ACC112 (cell line): ENCODE measurements around the gene STIM2.
"Not testable (repeated sequence)": the region's sequence is repeated elsewhere in the genome, so short reads cannot be mapped to it uniquely, and the experiment has no call there.

Source experiments
- H2AFZ ChIP-seq: fragments of 200-600 bp; sonication (generic); one replicate; pipeline ENCODE4 v1.6.0; 2017; ENCODE audit warnings: antibody characterized with exemption, low read length; ENCODE audit not compliant: unreplicated experiment
- H3K27ac ChIP-seq: fragments of 200-600 bp; sonication (generic); 2 replicates; pipeline ENCODE4 v1.5.1; 2014; ENCODE audit warnings: low read depth, mild to moderate bottlenecking, antibody characterized with exemption, low read length, moderate library complexity
- H3K27me3 ChIP-seq: fragments of 200-600 bp; sonication (generic); 2 replicates; pipeline ENCODE4 v1.6.1; 2014; ENCODE audit warnings: mild to moderate bottlenecking, antibody characterized with exemption, low read length, moderate library complexity, mixed read lengths; ENCODE audit not compliant: insufficient read depth
- H3K36me3 ChIP-seq: fragments of 200-600 bp; sonication (generic); 2 replicates; pipeline ENCODE4 v1.6.1; 2016; ENCODE audit warnings: mild to moderate bottlenecking, antibody characterized with exemption, low read length, moderate library complexity, mixed read lengths; ENCODE audit not compliant: insufficient read depth
- H3K4me1 ChIP-seq: fragments of 200-600 bp; sonication (generic); one replicate; pipeline ENCODE4 v1.6.1; 2016; ENCODE audit warnings: low read length, mixed read lengths; ENCODE audit not compliant: insufficient read depth, unreplicated experiment, control insufficient read depth
- H3K4me3 ChIP-seq: fragments of 200-600 bp; sonication (generic); 2 replicates; pipeline ENCODE4 v1.5.1; 2014; ENCODE audit warnings: mild to moderate bottlenecking, low read depth, low read length
- H3K79me2 ChIP-seq: fragments of 200-600 bp; sonication (generic); one replicate; pipeline ENCODE4 v1.6.0; 2016; ENCODE audit warnings: low read length; ENCODE audit not compliant: control insufficient read depth, unreplicated experiment, insufficient read depth

Gene STIM2

DNA sequence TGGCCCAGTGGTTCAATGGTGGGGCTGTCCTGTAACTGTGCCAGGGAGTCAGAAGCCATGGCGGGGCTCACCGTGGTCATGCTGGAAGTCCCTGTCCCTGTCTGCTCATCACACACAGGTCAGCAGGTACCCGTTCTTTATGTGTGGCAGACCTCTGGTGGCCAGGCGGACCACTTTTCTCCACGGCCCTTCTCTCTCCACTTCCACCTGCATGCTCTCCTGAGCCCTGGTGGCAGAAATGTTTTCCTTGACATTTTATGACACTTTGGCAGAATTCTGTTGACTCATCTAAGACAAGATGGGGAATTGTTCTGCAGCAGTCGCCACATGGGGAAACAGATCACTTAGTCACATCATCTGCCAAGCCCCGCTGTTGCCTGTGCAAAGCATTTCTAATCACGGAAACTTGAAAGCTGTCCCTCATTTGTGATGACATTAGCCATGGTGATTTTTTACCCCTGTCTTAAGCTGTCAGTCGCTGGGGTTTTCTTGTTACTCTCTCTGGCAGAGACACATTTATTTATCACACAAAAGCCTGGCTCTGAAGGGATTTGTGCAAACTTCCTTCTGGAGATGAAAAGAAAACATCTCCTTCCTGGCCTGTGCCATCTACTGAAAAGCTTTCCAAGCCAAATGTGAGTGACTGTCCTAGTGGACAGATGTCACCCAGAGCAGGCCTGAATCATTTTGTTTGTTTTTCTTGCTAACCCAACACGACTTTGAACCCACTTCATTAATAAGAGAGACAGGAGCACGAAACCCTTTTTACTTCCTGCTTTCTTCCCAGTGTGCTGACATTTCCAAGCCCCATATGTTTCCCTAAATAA, 38.8 kb upstream of the STIM2 start:
- no peaks in the 10 kb centered on the region for H3K27me3 ChIP-seq
- no peak overlapping the region for H2AFZ ChIP-seq
- no peaks in the 10 kb centered on the region for H3K4me1 ChIP-seq
- H3K27ac ChIP-seq = no peak overlapping the region
- H3K4me3 ChIP-seq = no peak overlapping the region
- H3K79me2 ChIP-seq = no peaks in the 10 kb centered on the region
- H3K36me3 ChIP-seq = no peaks in the 10 kb centered on the region

DNA sequence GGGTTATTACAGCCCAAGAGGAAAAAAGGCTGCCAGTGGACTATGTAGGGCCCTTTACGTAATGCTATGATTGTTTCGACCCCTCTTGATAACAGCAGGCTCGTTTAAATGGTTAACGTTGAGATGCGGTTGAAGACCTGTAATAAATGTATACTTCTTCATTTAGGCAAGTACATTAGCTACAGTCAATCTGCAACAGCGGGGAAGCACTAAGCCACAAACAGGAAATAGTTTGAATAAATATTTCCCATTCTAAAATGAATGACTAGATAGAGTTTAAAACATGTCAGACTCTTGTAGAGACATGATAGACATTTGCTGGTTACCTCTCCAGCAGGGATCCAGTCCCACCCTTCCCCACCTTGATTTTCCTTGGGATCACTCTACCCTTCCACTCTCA, 38.1 kb upstream of the STIM2 start:
- Histone ChIP-seq H3K4me1 (no peaks in the 10 kb centered on the region), H3K4me3 (no peak overlapping the region), H3K36me3 (no peaks in the 10 kb centered on the region), H3K79me2 (no peaks in the 10 kb centered on the region), H2AFZ (no peak overlapping the region), H3K27ac (no peak overlapping the region), H3K27me3 (no peaks in the 10 kb centered on the region)

DNA sequence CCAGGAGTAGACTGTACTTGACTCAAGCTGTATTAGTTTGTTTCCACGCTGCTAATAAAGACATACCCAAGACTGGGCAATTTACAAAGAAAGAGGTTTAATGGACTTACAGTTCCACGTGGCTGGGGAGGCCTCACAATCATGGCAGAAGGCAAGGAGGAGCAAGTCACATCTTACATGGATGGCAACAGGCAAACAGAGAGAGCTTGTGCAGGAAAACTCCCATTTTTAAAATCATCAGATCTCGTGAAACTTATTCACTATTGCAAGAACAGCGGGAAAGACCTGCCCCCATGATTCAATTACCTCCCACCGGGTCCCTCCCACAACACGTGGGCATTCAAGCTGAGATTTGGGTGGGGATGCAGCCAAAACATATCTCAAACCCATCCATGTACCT, 37.7 kb upstream of the STIM2 start:
- H2AFZ ChIP-seq, H3K27me3 ChIP-seq, H3K4me1 ChIP-seq, H3K36me3 ChIP-seq, H3K4me3 ChIP-seq, H3K79me2 ChIP-seq, H3K27ac ChIP-seq: not testable (repeated sequence)

DNA sequence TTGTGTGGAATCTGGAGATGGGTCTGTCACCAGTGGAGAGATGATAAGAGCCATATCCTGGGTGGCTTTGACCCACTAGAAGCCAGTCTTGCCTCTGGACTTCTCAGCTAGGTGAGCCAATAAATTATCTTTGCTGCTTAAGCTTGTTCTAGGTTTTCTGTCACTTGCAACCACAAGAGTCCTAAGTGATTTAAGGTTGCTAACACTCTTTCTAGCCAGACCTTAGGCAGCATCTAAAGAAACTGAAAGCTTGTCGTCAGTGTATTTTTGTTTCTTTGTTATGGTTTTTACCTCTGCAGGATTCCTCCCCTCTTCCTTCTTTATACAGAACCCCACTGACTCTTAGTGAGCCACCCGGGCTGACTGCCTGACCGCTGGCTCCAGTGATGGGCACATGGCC, 37.1 kb upstream of the STIM2 start:
- Histone ChIP-seq H2AFZ (no peak overlapping the region), H3K27ac (no peak overlapping the region), H3K4me3 (no peak overlapping the region), H3K36me3 (no peaks in the 10 kb centered on the region), H3K79me2 (no peaks in the 10 kb centered on the region), H3K27me3 (no peaks in the 10 kb centered on the region), H3K4me1 (no peaks in the 10 kb centered on the region)

DNA sequence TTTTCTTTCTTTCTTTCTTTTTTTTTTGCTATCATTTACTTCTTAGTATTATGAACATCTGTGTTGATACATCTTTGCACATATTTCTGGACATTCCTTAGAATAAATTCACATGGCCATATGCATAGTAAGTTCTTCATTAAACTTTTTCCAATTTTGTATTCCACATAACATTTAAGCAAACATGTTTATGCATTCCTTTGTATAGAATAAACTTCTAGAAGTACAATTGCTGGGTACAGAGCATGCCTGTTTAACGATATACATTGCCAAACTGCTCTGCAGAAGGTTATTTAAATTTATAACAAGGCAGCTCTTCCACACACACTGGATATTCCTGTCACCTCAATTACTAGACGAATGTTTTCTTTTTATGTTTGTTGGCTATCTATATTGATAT, 36.0 kb upstream of the STIM2 start:
- Histone ChIP-seq H3K36me3 (no peaks in the 10 kb centered on the region), H2AFZ (no peak overlapping the region), H3K79me2 (no peaks in the 10 kb centered on the region), H3K4me1 (no peaks in the 10 kb centered on the region), H3K4me3 (no peak overlapping the region), H3K27me3 (no peaks in the 10 kb centered on the region), H3K27ac (no peak overlapping the region)

DNA sequence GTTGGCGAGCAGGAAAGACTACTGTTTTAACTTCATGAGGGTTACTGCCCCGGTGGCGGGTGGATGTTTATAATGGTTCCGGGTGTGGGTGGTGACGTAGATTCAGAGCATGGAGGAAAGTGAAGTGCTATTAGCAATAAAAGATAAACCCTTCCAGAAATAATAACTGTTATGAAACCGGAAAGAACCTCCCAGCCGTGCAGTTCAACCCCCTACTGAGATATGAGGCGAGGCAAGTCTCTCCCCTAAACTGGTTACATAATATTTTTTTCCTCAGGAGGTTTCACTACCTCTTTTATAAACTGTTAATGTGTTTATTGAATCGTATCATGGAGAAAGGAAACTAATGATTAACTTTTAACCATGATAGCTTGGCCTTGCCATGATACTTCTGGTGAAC, 33.9 kb upstream of the STIM2 start:
- H3K27me3 ChIP-seq = no peaks in the 10 kb centered on the region
- H3K27ac ChIP-seq = no peak overlapping the region
- no peak overlapping the region for H3K4me3 ChIP-seq
- H3K36me3 ChIP-seq = no peaks in the 10 kb centered on the region
- H3K4me1 ChIP-seq = no peaks in the 10 kb centered on the region
- H2AFZ ChIP-seq = no peak overlapping the region
- H3K79me2 ChIP-seq = no peaks in the 10 kb centered on the region

DNA sequence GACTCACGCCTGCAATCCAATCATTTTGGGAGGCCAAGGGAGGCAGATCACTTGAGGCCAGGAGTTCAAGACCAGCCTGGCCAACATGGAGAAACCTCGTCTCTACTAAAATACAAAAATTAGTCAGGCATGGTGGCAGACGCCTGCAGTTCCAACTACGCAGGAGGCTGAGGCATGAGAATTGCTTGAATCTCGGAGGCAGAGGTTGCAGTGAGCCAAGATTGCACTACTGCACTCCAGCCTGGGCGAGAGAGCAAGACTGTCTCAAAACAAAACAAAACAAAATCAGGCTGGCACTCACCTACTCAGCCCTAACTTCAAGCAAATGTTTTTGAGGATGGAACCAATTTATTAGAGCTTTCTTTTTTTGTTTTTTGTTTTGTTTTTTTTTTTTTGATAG, 33.3 kb upstream of the STIM2 start:
- H3K27ac ChIP-seq, H3K36me3 ChIP-seq, H3K27me3 ChIP-seq, H3K4me3 ChIP-seq, H3K4me1 ChIP-seq, H3K79me2 ChIP-seq, H2AFZ ChIP-seq: not testable (repeated sequence)

DNA sequence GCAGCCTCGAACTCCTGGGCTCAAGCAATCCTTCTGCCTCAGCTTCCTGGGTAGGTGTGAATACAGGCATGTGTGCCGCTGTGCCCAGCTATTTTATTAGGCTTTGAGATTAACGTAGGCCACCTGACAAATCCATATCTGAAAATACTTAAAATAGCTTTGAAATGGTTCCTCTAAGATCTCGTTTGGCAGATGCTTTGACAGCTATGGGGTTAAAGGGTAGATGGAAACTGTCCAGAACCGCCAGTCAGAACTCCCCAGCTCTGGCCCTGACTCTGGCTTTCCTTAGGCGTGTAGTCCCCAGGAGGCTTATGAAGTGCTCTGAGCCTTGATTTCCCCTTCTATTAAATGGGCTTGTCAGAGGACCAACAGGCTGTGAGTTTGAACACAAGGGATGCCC, 32.8 kb upstream of the STIM2 start:
- H3K27me3 ChIP-seq = no peaks in the 10 kb centered on the region
- H3K36me3 ChIP-seq = no peaks in the 10 kb centered on the region
- H3K4me1 ChIP-seq = no peaks in the 10 kb centered on the region
- H2AFZ ChIP-seq = no peak overlapping the region
- H3K27ac ChIP-seq = no peak overlapping the region
- H3K4me3 ChIP-seq = no peak overlapping the region
- no peaks in the 10 kb centered on the region for H3K79me2 ChIP-seq

DNA sequence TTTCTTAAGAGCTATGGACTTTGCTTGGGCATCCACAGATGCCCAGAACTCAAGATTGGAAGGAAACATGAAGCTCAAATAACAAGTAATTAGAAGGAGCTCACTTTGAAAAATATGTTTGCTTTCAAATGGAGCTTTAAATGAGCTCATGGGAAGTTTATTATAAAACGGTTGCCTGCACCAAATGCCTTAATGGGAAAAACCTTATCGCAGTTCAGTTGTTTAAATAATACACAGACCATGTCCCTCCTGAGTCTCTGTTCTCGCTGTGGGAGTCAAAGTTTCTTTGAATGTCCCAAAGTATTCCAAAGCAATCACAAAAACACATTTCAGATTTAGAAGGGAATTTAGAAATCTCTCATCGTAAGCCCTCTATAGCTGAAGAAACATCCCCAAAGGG, 31.6 kb upstream of the STIM2 start:
- H3K79me2 ChIP-seq = no peaks in the 10 kb centered on the region
- H3K27me3 ChIP-seq = no peaks in the 10 kb centered on the region
- no peaks in the 10 kb centered on the region for H3K36me3 ChIP-seq
- H3K4me3 ChIP-seq = no peak overlapping the region
- H2AFZ ChIP-seq = no peak overlapping the region
- no peak overlapping the region for H3K27ac ChIP-seq
- H3K4me1 ChIP-seq = no peaks in the 10 kb centered on the region

DNA sequence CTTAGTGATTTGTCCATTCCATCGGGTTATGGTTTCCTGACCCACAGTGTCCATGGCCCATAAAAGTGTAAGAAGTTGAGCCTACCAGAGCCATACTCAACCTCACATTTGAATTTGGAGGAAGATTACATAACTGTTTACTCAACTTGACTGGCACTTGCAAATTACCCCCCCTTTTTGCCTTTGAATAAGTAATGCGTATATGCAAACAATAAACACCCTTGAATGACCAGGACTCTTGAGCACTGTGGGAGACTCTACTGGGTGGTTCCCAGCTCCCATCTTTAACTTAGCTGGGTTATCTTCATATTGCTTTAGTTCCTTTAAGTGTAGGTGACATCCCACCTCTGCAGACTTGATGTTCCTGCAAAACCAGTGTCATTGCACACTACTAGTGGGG, 30.6 kb upstream of the STIM2 start:
- no peak overlapping the region for H2AFZ ChIP-seq

DNA sequence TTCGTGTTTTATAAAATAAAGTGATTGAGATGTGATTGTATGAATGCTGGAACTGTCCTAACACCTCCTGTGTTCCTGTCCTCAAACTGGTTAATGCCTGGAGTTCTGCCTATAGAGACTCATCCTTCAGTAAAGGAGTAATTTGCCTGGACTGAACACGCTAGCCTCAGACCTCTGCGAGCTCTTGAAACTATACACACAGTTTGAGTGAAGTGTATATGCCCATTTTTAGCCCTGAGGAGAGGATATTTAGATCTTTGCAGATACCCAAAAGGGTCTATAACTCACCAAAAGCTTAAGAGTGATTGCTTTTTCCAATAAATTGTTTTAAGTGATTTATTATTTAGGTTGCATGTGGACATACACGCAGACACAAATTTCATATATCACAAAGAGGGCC, 29.9 kb upstream of the STIM2 start:
- Histone ChIP-seq H3K27me3 (no peaks in the 10 kb centered on the region), H3K4me1 (no peaks in the 10 kb centered on the region), H3K27ac (no peak overlapping the region), H3K36me3 (no peaks in the 10 kb centered on the region), H3K79me2 (no peaks in the 10 kb centered on the region), H2AFZ (no peak overlapping the region), H3K4me3 (no peak overlapping the region)

More for the DNA sequence above, 30.6 kb upstream of the STIM2 start:
- no peaks in the 10 kb centered on the region for H3K4me1 ChIP-seq
- no peak overlapping the region for H3K27ac ChIP-seq
- no peaks in the 10 kb centered on the region for H3K27me3 ChIP-seq
- no peak overlapping the region for H3K4me3 ChIP-seq
- H3K36me3 ChIP-seq = no peaks in the 10 kb centered on the region
- no peaks in the 10 kb centered on the region for H3K79me2 ChIP-seq
